ENCODE measurements around the gene SEC61G.

- TF ChIP-seq CTCF (conservative IDR thresholded peaks at IDR 0.05; ENCODE audit: low read length) (no peak), EZH2phosphoT487 (IDR thresholded peaks at IDR 0.05; ENCODE audit: borderline replicate concordance, low read depth, low read length) (no peak)
Observed at GRCh38 chr7:54796150-54796549, 37.1 kb upstream of the SEC61G start.
